Tibial nerve (tissue), 4 donors: ENCODE data around the gene OPCML. TPM values are rescaled to one million over a fixed set of nuclear protein-coding genes. Genes with fewer than 3 reads are reported as not detected.

ENCODE experiments used
- DNase-seq, 2 donors: peaks; one replicate each; pipeline ENCODE4 v3.0.0-alpha.2; 2019; ENCODE audit warnings: low spot score in 2 of 2
- H3K27ac ChIP-seq, 4 donors: fragments of 200-600 bp; sonication (generic) in 3 of 4; one replicate each; pipeline ENCODE4 v1.5.1; 2017 to 2019; ENCODE audit warnings: mild to moderate bottlenecking in 1 of 4
- H3K27me3 ChIP-seq, 2 donors: fragments of 200-600 bp; sonication (generic) in 1 of 2; one replicate each; pipeline versions ENCODE4 v1.5.1 to v1.6.0; 2017 to 2019
- H3K36me3 ChIP-seq, 3 donors: fragments of 200-600 bp; sonication (generic); one replicate each; pipeline ENCODE4 v1.5.1; 2018 to 2019
- H3K4me1 ChIP-seq, 4 donors: fragments of 200-600 bp; sonication (generic) in 3 of 4; one replicate each; pipeline ENCODE4 v1.5.1; 2017 to 2019
- H3K4me3 ChIP-seq, 4 donors: fragments of 200-600 bp; sonication (generic) in 3 of 4; one replicate each; pipeline ENCODE4 v1.5.1; 2017 to 2019; ENCODE audit warnings: mild to moderate bottlenecking in 1 of 4, moderate library complexity in 1 of 4
- H3K9me3 ChIP-seq, 4 donors: fragments of 200-600 bp; sonication (generic) in 3 of 4; one replicate each; pipeline ENCODE4 v1.5.1; 2017 to 2019
- EP300 ChIP-seq, 2 donors: sonication (generic); formaldehyde crosslinking; IDR thresholded peaks; one replicate each; pipeline ENCODE4 v1.6.1; 2017; ENCODE audit warnings: antibody characterized with exemption in 2 of 2, mild to moderate bottlenecking in 1 of 2
- POLR2A ChIP-seq, 2 donors: fragments of 450-650 bp; IDR thresholded peaks; one replicate each; pipeline ENCODE4 v1.6.1; 2017; ENCODE audit warnings: antibody characterized with exemption in 2 of 2, mild to moderate bottlenecking in 2 of 2, moderate library complexity in 2 of 2
- WGBS, 2 donors: methylation state at CpG; one replicate each; pipeline ENCODE4 v1.1.5; 2018; 5-methylcytosine and 5-hydroxymethylcytosine counted together
- total RNA-seq, 4 donors: library from RNA; depleted of rRNA; stranded (reverse); fragments of >200 nt; gene quantifications; one replicate each; pipeline ENCODE4 v1.1.0, GENCODE V29; 2016
- TF ChIP-seq, protein P1 (sequence below), 5 experiments: fragments of 200-600 bp in 3 of 5; fragments of 450-650 bp in 2 of 5; sonication (generic) in 3 of 5; IDR thresholded peaks; one replicate each; pipeline ENCODE4 v1.5.1; 2016 to 2019; ENCODE audit warnings: antibody characterized with exemption in 5 of 5, mild to moderate bottlenecking in 3 of 5, moderate library complexity in 2 of 5

The OPCML gene
- total RNA-seq, 4 donors from 2014 or later = 1.0 to 10.8 (median 1.9) TPM

GRCh38 chr11:132852361-132852760, 679.9 kb downstream of the OPCML start:
- H3K36me3 ChIP-seq = no peaks in the 10 kb centered on the region
- H3K4me1 ChIP-seq = no peaks in the 10 kb centered on the region
- H3K27ac ChIP-seq = no peak overlapping the region
- DNase-seq = no peak
- no peaks in the 10 kb centered on the region for H3K27me3 ChIP-seq
- H3K9me3 ChIP-seq = no peaks in the 10 kb centered on the region
- WGBS, 2 donors = 91 to 93% methylated on average over 7 of the region's 7 CpGs
- TF ChIP-seq, protein P1, sequence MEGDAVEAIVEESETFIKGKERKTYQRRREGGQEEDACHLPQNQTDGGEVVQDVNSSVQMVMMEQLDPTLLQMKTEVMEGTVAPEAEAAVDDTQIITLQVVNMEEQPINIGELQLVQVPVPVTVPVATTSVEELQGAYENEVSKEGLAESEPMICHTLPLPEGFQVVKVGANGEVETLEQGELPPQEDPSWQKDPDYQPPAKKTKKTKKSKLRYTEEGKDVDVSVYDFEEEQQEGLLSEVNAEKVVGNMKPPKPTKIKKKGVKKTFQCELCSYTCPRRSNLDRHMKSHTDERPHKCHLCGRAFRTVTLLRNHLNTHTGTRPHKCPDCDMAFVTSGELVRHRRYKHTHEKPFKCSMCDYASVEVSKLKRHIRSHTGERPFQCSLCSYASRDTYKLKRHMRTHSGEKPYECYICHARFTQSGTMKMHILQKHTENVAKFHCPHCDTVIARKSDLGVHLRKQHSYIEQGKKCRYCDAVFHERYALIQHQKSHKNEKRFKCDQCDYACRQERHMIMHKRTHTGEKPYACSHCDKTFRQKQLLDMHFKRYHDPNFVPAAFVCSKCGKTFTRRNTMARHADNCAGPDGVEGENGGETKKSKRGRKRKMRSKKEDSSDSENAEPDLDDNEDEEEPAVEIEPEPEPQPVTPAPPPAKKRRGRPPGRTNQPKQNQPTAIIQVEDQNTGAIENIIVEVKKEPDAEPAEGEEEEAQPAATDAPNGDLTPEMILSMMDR (IDR thresholded peaks at IDR 0.05) = no peak
- TF ChIP-seq POLR2A (IDR thresholded peaks at IDR 0.05) (no peak), EP300 (IDR thresholded peaks at IDR 0.05) (no peak)
- no peak overlapping the region for H3K4me3 ChIP-seq

DNA sequence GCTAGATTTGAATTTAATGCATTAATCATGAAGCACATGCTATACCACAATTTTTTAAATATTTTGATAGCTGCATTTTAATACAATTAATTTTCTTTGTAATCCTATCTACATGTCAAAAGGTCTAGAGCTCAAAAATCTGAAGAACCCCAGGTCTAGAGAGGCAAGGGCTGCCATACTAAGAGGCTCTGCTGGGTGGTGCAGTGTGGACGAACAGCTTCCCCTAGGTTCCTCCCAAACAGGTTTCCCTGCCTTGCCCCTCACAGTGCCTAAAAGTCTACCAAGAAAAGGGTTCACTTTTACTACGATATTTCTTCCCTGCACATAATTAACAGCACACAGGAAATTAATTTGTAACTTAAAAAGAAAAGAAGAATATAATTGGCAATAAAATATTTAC, 681.1 kb downstream of the OPCML start:
- Histone ChIP-seq H3K4me1 (no peaks in the 10 kb centered on the region), H3K27me3 (no peaks in the 10 kb centered on the region), H3K9me3 (no peaks in the 10 kb centered on the region), H3K36me3 (no peaks in the 10 kb centered on the region), H3K4me3 (no peak overlapping the region), H3K27ac (no peak overlapping the region)
- no peak for DNase-seq
- 89 to 92% methylated on average over 2 of the region's 2 CpGs for WGBS, 2 donors
- TF ChIP-seq, protein P1 (IDR thresholded peaks at IDR 0.05) = no peak

GRCh38 chr11:132850266-132850665, 682.0 kb downstream of the OPCML start:
- Histone ChIP-seq H3K27me3 (no peaks in the 10 kb centered on the region), H3K36me3 (no peaks in the 10 kb centered on the region), H3K9me3 (no peaks in the 10 kb centered on the region), H3K27ac (no peak overlapping the region), H3K4me1 (no peaks in the 10 kb centered on the region), H3K4me3 (no peak overlapping the region)
- DNase-seq = no peak
- no peak for TF ChIP-seq EP300 (IDR thresholded peaks at IDR 0.05)
- TF ChIP-seq, protein P1 (IDR thresholded peaks at IDR 0.05) = no peak
- TF ChIP-seq POLR2A (IDR thresholded peaks at IDR 0.05) = no peak
- 88 to 92% methylated on average over 3 of the region's 3 CpGs for WGBS, 2 donors

- Histone ChIP-seq H3K27me3 (no peaks in the 10 kb centered on the region), H3K36me3 (no peaks in the 10 kb centered on the region), H3K4me3 (no peak overlapping the region), H3K9me3 (no peaks in the 10 kb centered on the region), H3K4me1 (no peaks in the 10 kb centered on the region), H3K27ac (no peak overlapping the region)
- 64 to 70% methylated on average over 2 of the region's 2 CpGs for WGBS, 2 donors
- no peak for DNase-seq
- TF ChIP-seq EP300 (IDR thresholded peaks at IDR 0.05) = no peak
- no peak for TF ChIP-seq POLR2A (IDR thresholded peaks at IDR 0.05)
- TF ChIP-seq, protein P1 (IDR thresholded peaks at IDR 0.05) = no peak
Measured at GRCh38 chr11:132848336-132848735, 684.0 kb downstream of the OPCML start.

GRCh38 chr11:132846075-132846474, 686.2 kb downstream of the OPCML start:
- DNase-seq = no peak
- Histone ChIP-seq H3K27me3 (no peaks in the 10 kb centered on the region), H3K27ac (no peak overlapping the region), H3K4me3 (no peak overlapping the region), H3K36me3 (no peaks in the 10 kb centered on the region), H3K9me3 (no peaks in the 10 kb centered on the region), H3K4me1 (no peaks in the 10 kb centered on the region)
- WGBS, 2 donors = 65 to 68% methylated on average over 4 of the region's 4 CpGs
- no peak for TF ChIP-seq POLR2A (IDR thresholded peaks at IDR 0.05)
- TF ChIP-seq, protein P1 (IDR thresholded peaks at IDR 0.05) = no peak
- no peak for TF ChIP-seq EP300 (IDR thresholded peaks at IDR 0.05)
